ENCODE results near the gene RPL13. TPM values are rescaled to one million over a fixed set of nuclear protein-coding genes. Genes with fewer than 3 reads are reported as not detected.
A peak's percentile ranks its signal among the peaks of the same experiment; 100 is the strongest.
"Not testable (repeated sequence)": the region's sequence is repeated elsewhere in the genome, so short reads cannot be mapped to it uniquely, and the experiment has no call there.

RPL13 gene
- total RNA-seq, 1 donor from 2014 or later: 886 TPM

DNA sequence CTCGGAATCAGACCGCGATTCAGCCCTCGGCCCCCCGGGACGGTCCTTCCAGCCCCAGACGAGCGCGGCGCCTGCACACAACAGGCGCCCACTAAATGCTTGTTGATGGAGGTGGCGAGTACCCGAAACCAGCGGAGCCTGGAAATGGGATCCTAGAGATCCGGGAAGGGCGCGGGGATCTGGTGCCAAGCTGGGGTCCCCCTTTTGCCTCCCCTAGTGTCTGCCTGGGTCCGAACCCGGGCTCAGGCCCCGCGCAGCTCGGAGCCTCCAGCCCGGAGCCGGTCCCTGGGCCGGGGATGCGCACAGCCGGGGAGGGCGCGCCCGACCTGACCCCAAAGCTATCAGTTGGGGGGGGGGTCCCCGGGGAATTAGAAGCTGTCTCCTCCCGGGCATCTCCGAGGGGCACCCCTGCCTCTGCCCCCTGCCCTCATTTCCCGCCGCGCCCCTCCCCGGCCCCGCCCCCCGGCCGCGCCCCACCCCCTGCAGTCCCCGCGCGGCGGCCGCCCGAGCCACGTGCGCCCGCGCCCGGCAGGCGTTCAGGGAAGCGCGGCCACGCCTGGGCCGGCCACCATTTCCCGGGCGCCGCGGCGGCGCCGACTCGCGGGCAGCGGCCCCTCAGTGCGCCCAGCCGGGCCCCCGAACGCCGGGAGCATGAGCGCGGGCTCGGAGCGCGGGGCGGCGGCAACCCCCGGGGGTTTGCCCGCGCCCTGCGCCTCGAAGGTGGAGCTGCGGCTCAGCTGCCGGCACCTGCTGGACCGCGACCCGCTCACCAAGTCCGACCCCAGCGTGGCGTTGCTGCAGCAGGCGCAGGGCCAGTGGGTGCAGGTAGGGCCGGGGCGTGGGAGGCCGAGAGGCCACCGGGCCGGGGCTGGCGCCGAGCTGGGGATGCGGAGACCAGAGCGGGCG is 15.0 kb downstream of the RPL13 start, which contains the start of gene CPNE7:
Gene CPNE7, plus strand, starts transcription at position 512 of the 906 bp plus-strand sequence. Its CDS starts 140 bp downstream, at position 652.
- peak; percentile 17 for ATAC-seq
- no peak for DNase-seq (ENCODE audit: low spot score)

DNA sequence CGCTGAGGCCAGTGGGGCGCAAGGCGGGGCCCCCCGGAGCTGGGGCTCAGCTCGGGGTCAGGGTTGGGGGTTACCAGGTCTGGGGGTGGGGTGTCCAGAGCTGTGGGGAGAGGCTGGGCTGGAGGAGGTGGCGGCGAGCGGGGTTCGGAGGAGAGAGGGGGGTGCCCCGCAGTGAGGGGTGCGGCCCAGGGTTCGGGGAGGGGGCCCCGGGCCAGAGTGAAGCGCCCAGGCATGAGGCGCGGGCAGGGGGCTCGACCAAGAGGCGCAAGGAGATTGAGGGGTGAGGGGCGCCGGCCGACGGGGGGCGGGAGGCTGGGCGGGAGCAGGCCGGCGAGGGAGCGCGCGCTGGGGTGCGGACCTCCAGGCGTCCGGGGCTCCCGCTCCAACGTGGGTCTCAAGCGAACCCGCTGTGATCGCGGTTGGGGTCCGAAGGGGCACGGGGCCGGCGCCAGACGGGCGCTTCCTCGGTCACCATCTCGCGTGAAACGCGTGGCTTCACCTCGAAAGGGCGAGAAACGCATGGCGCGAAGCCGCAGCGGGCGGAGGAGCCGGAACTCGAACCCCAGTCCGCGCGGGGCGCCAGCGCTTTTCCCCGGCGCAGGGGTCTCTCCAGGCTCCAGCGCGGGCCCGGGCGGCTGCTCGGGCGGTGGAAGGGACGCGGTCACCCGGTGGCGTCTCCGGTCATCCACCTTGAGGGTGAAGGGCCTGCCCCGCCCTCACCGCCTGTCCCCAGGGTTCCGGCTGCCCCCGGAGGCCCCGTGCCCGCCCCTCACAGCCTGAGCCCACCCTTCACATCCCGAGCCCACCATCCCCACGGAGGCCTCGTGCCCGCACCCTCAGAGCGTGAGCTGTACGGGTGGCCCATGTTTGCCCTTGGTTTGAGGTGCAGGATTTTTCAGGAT is 15.9 kb downstream of the RPL13 start:
- ATAC-seq (no peak), DNase-seq (ENCODE audit: low spot score) (no peak)

DNA sequence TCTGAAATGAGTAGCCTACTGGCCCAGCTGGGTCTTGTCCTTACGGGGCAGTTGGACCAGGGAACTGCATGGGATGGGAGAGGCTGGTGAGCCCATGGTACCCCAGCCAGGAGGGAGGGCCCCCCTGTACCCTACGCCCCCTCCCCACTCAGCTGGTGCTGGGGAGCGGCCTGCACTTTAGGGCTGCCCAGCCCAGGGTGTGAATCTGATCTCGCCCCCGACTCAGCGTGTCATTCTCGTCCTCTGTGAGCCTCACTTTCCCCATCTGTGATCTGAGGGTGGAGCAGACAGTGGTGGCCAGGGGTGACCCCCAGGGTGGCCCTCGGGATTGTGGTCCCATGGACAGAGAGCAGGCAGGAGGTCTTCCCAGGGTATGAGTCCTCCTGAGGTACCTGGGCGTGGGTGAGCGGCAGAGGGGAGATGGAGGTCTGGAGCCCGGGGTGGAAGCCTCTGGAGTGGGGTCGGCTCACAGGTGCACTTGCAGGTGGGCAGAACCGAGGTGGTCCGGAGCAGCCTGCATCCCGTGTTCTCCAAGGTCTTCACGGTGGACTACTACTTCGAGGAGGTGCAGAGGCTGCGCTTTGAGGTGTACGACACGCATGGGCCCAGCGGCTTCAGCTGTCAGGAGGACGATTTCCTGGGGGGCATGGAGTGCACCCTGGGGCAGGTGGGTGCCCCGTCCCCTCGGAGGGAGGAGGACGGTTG is 16.7 kb downstream of the RPL13 start:
- ATAC-seq (no peak), DNase-seq (ENCODE audit: low spot score) (no peak)

GRCh38 chr16:89579351-89579750 is 18.9 kb downstream of the RPL13 start:
- no peak for DNase-seq (ENCODE audit: low spot score)
- ATAC-seq: no peak

GRCh38 chr16:89581045-89581695 is 20.7 kb downstream of the RPL13 start:
- DNase-seq (ENCODE audit: low spot score) (no peak), ATAC-seq (no peak)

DNA sequence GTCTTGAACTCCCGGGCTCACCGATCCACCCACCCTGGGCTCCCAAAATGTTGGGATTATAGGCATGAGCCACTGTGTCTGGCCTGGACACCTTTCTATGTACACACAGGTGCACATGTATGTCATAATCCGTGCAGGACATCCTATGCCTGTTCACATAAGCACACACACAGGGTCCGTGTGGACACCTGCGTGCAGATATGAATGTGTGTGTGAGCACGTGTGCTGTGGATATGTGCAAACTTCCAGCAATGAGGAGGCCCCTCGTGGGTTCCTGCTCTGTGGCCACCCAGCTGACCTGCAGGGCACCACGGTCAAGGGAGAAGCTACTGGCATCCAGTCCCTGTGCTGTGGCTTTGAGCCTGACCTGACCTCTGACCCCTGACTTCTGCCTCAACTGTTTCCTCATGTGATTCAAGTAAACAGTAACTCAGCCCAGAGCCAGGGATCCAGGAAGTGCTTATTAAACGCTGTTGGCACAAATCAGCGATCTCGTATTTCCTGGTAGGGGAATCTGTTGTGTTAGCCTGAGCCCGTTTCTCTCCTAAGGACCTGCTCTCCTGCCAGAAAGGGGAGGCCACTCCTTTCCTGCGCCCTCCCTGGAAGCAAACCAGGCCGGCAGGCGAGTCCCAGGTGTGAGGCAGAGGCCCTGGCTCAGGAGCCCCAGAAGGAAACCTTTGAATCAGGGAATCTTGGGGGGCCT is 21.5 kb downstream of the RPL13 start:
- DNase-seq (ENCODE audit: low spot score) (peak; percentile 83), ATAC-seq (peak; percentile 90)

DNA sequence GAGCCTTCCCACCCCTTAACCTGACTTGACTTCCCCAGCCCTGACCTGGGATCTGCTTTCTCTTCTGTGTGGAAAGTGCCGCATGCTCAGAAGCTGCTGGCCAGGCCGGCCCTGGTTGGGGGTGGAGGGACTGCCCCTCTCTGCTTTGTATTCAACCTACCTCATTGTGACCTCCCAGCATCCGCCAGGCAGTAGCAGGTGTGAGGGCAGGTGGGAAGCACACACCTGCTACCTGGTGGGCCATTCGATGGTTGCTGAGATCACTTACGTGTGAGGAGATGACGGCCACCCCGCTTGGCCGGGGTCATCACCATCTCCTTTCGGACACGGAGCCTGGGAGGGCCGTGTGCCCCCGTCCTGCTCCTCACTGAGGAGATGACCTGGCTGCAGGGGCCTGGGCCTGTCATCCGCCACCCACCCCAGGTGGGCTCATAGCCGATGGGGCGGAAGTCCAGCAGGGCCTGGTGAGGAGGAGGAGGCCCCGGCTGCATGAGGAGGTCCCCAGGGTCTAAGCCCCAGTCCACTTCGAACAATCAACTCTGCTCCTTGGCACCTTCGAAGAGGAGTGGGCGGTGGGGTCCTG is 22.2 kb downstream of the RPL13 start:
- ATAC-seq: peak; percentile 9
- DNase-seq (ENCODE audit: low spot score): no peak

DNA sequence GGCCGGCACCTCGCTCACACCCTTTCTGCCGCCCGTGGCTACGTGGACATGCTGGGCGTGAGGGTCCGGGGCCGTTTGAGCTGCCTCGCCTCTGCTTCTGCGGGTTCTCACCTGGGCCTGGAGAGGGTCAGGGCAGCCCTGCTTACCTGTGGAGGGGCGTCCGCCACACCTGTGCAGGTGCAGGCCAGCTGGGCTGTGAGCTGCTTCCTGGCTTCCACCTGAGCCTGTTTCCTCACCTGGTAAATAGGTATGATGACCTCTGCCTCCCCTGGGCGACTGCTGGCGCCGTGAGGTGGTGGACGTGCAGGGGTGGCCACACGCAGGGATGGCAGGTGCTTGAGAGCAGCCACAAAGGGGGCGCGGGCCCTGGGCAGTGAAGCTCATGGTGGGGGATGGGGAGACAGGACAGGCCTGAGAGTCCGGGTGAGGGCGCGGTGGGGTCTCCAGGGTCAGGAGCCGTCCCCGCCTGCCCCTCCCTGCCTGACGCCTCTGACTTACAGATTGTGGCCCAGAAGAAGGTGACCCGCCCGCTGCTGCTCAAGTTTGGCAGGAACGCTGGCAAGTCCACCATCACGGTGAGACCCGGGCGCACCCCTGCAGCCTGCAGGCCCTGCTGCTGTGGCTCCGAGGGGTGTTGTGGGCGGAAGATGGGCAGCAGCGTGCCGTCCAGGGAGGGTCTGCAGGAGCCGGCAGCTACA is 22.9 kb downstream of the RPL13 start:
- no peak for DNase-seq (ENCODE audit: low spot score)
- no peak for ATAC-seq

GRCh38 chr16:89583895-89584644 is 23.6 kb downstream of the RPL13 start:
- DNase-seq (ENCODE audit: low spot score) (no peak), ATAC-seq (no peak)

DNA sequence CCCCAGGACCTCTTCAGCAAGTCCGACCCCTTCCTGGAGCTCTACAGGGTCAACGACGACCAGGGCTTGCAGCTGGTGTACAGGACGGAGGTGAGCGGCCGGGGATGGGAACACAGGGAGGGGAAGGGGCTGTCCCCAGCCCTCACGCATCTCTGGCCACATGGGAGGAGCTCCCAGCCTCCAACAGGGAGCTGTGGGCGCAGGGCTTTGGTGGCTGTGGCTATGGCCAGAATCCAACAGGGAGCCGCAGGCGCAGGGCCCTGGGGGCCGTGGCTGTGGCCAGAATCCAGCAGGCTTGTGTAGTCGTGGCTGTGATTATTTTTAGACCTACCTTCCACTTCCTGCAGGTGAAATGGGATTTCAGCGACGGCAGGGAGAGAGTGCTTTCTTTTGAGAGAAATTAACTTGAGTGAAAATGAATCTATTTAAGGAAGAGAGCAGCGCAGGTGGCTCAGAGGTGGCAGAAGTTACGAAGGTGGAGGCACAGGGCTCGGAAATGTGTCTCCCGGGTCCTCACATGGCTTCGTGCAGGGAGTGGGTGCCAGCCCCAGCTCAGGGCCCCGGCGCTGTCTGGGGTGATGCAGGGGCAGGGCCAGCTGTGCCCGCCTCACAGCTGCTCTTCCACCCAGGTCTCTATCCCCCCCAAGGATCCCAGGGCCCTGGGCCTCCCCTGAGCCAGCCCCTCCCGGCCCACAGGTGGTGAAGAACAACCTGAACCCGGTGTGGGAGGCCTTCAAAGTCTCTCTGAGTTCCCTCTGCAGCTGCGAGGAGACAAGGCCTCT is 24.5 kb downstream of the RPL13 start:
- DNase-seq (ENCODE audit: low spot score): no peak
- ATAC-seq: no peak

DNA sequence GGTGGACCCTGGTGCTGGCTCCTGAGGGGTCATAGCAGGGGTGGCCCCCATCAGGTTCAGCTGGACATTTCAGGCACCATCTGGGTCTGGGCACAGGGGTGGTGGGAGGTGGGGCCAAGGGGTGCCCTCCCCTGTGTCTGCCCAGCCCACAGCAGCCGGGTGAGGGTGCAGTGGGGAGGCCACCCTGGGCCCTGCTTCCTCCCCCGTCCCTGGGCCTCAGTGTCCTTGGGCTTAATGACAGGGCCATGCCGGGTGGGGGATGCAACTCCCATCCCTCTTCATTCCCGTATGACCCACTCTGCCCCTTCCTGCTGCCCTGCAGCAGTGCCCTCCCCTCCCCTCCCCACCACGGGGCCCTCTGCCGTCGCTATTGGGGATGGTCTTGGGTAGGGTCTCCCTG is 25.7 kb downstream of the RPL13 start:
- ATAC-seq: no peak
- DNase-seq (ENCODE audit: low spot score): no peak

DNA sequence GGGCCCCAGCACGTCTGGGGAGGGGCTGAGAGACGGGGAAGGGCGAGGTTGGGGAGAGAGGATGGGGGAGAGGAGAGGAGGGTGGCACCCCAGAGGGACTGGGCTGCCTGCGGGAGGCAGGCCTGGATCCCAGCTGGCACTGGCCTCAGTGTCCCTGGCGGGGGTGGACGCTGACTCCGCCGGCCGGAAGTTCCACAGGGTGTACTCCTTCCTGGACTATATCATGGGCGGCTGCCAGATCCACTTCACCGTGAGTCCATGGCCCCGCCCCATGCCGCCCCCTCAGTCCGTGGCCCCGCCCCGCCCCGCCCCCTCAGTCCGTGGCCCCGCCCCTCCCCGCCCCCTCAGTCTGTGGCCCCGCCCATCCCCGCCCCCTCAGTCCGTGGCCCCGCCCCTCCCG is 26.4 kb downstream of the RPL13 start:
- no peak for ATAC-seq
- DNase-seq (ENCODE audit: low spot score): no peak

DNA sequence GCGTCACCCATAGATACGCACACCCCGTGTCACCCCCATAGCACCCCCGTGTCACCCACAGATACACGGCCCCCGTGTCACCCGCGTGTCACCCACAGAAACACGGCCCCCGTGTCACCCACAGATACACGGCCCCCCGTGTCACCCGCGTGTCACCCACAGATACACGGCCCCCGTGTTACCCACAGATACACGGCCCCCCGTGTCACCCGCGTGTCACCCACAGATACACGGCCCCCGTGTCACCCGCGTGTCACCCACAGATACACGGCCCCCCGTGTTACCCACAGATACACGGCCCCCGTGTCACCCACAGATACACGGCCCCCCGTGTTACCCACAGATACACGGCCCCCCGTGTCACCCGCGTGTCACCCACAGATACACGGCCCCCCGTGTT is 27.2 kb downstream of the RPL13 start:
- ATAC-seq; DNase-seq (ENCODE audit: low spot score): not testable (repeated sequence)

GRCh38 chr16:89588413-89589109 is 28.1 kb downstream of the RPL13 start:
- DNase-seq (ENCODE audit: low spot score): no peak
- ATAC-seq: no peak

DNA sequence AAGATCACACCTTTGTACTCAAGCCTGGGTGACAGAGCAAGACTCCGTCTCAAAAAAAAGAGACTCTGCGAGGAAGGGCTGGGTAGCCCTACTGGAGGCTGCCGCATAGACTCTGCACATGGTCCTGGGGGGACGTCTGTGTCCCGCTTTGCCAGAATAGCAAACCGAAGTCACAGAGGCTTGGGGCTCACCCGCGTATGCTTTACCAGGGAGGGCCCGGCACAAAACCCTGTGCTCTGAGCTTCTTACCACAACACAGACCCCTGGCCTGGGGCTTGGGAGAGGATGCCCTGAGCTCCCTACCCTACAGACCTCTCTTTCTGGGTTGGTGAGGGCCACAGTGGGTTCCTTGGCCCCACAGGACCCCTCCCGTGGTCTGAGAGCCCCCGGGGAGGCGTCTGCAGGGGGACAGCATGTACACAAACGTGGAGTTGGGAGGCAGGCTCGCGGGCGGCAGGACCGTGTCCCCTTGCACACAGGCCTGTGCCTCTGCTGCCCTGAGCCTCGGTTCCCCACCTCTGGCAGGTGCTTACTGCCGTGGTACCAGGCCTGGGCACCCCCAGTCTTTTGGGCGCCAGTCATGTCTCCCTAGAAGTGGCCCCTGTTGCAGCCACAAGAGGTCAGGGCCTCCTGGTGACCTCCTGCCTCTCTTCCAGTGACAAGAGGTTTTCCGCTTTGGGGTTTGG is 28.9 kb downstream of the RPL13 start:
- DNase-seq (ENCODE audit: low spot score) (no peak), ATAC-seq (no peak)

GRCh38 chr16:89593841-89594240 is 33.4 kb downstream of the RPL13 start:
- no peak for ATAC-seq
- no peak for DNase-seq (ENCODE audit: low spot score)
